Endothelial cell (in vitro differentiated cells): ENCODE results near the gene SLC25A15. TPM values are rescaled to one million over a fixed set of nuclear protein-coding genes. Genes with fewer than 3 reads are reported as not detected.
"Not testable (repeated sequence)": the region's sequence is repeated elsewhere in the genome, so short reads cannot be mapped to it uniquely, and the experiment has no call there.

Experiments used
- DNase-seq: peaks from one replicate; pipeline ENCODE4 v3.0.0; 2021; ENCODE audit warnings: low spot score
- H3K27ac Mint-ChIP-seq: one replicate; pipeline ENCODE4 v1.8.0; 2021; ENCODE audit warnings: mixed read lengths, inconsistent platforms; ENCODE audit not compliant: unreplicated experiment
- H3K27me3 Mint-ChIP-seq: one replicate; pipeline ENCODE4 v1.8.0; 2021; ENCODE audit warnings: mild to moderate bottlenecking, moderate library complexity, mixed read lengths, inconsistent platforms; ENCODE audit not compliant: unreplicated experiment
- H3K36me3 Mint-ChIP-seq: one replicate; pipeline ENCODE4 v1.8.0; 2021; ENCODE audit warnings: mild to moderate bottlenecking, low read depth, mixed read lengths, inconsistent platforms; ENCODE audit not compliant: unreplicated experiment
- H3K4me1 Mint-ChIP-seq: one replicate; pipeline ENCODE4 v1.8.0; 2021; ENCODE audit warnings: mild to moderate bottlenecking, mixed read lengths, inconsistent platforms; ENCODE audit not compliant: unreplicated experiment
- H3K4me3 Mint-ChIP-seq: one replicate; pipeline ENCODE4 v1.8.0; 2021; ENCODE audit warnings: mild to moderate bottlenecking, mixed read lengths, inconsistent platforms; ENCODE audit not compliant: unreplicated experiment
- H3K9me3 Mint-ChIP-seq: one replicate; pipeline ENCODE4 v1.8.0; 2021; ENCODE audit warnings: mixed read lengths, inconsistent platforms; ENCODE audit not compliant: unreplicated experiment
- total RNA-seq: library from RNA; stranded (reverse); fragmentation: NEBNext Ultra II Directional; extraction: Animal tissue kit (Norgen Biotek cat#: 25700); gene quantifications from one replicate; pipeline ENCODE4 v1.2.1, GENCODE V29; 2021; ENCODE audit not compliant: unreplicated experiment
- TF ChIP-seq, protein P1 (sequence below): fragments of 200-600 bp; sonication (generic); IDR thresholded peaks from one replicate; pipeline ENCODE4 v1.5.0; 2021; ENCODE audit warnings: antibody characterized with exemption; ENCODE audit not compliant: unreplicated experiment

Gene SLC25A15
- total RNA-seq, 1 donor from 2014 or later, result 7.6 TPM

GRCh38 chr13:40787062-40787461 lies 2.3 kb upstream of the SLC25A15 start:
- no peaks in the 10 kb centered on the region for H3K9me3 Mint-ChIP-seq
- H3K27me3 Mint-ChIP-seq, result peaks cover 1% of the 10 kb centered on the region
- no peaks in the 10 kb centered on the region for H3K4me1 Mint-ChIP-seq
- H3K4me3 Mint-ChIP-seq, result no peak overlapping the region
- no peaks in the 10 kb centered on the region for H3K36me3 Mint-ChIP-seq
- H3K27ac Mint-ChIP-seq, result no peak overlapping the region
- no peak for DNase-seq
- TF ChIP-seq, protein P1, sequence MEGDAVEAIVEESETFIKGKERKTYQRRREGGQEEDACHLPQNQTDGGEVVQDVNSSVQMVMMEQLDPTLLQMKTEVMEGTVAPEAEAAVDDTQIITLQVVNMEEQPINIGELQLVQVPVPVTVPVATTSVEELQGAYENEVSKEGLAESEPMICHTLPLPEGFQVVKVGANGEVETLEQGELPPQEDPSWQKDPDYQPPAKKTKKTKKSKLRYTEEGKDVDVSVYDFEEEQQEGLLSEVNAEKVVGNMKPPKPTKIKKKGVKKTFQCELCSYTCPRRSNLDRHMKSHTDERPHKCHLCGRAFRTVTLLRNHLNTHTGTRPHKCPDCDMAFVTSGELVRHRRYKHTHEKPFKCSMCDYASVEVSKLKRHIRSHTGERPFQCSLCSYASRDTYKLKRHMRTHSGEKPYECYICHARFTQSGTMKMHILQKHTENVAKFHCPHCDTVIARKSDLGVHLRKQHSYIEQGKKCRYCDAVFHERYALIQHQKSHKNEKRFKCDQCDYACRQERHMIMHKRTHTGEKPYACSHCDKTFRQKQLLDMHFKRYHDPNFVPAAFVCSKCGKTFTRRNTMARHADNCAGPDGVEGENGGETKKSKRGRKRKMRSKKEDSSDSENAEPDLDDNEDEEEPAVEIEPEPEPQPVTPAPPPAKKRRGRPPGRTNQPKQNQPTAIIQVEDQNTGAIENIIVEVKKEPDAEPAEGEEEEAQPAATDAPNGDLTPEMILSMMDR, result no peak

DNA sequence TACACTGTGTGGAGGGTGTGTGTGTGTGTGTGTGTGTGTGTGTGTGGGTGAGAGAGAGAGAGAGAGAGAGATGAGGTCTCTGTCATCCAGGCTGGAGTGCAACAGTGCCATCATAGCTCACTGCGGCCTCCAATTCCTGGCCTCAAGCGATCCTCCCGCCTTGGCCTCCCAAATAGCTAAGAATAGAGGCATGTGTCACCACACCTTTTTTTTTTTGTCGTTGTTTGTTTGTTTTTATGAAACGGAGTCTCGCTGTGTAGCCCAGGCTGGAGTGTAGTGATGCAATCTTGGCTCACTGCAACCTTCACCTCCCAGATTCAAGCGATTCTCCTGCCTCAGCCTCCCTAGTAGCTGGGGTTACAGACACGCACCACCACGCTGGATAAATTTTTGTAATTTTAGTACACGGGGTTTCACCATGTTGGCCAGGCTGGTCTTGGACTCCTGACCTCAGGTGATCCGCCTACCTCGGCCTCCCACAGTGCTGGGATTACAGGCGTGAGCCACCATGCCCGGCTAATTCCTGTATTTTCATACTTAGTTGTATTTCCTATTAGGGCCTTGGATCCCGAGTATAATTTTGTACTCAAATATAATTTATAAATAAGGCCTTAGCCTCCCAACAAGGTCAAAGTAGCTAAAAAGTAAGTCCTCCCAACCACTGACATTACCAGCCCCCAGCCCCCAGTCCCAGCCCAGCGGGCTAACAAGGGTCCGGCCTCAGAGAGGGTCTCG lies 704 bp upstream of the SLC25A15 start:
- not testable (repeated sequence) for H3K27ac Mint-ChIP-seq, H3K36me3 Mint-ChIP-seq

GRCh38 chr13:40790154-40790616 lies 774 bp downstream of the SLC25A15 start:
- H3K9me3 Mint-ChIP-seq, result no peaks in the 10 kb centered on the region
- no peak overlapping the region for H3K27ac Mint-ChIP-seq
- peak overlapping the region; percentile 87 for H3K4me3 Mint-ChIP-seq

More for the DNA sequence above, 704 bp upstream of the SLC25A15 start:
- not testable (repeated sequence) for H3K4me1 Mint-ChIP-seq, DNase-seq, H3K9me3 Mint-ChIP-seq, H3K27me3 Mint-ChIP-seq
- peak overlapping the region; percentile 65 for H3K4me3 Mint-ChIP-seq

GRCh38 chr13:40792284-40793051 lies 3.1 kb downstream of the SLC25A15 start:
- TF ChIP-seq, protein P1, result no peak
- no peaks in the 10 kb centered on the region for H3K4me1 Mint-ChIP-seq
- no peaks in the 10 kb centered on the region for H3K36me3 Mint-ChIP-seq
- H3K27ac Mint-ChIP-seq, result no peak overlapping the region
- DNase-seq, result no peak
- peak overlapping the region; percentile 52 for H3K4me3 Mint-ChIP-seq
- H3K9me3 Mint-ChIP-seq, result no peaks in the 10 kb centered on the region
- peaks cover 1% of the 10 kb centered on the region for H3K27me3 Mint-ChIP-seq

More at GRCh38 chr13:40790154-40790616, 774 bp downstream of the SLC25A15 start:
- TF ChIP-seq, protein P1, result no peak
- Mint-ChIP-seq H3K4me1 (no peaks in the 10 kb centered on the region), H3K27me3 (peaks cover 1% of the 10 kb centered on the region), H3K36me3 (no peaks in the 10 kb centered on the region)
- DNase-seq, result no peak

GRCh38 chr13:40793339-40793738 lies 3.9 kb downstream of the SLC25A15 start:
- H3K27me3 Mint-ChIP-seq, result peaks cover 1% of the 10 kb centered on the region
- no peak overlapping the region for H3K27ac Mint-ChIP-seq
- no peak for DNase-seq
- no peaks in the 10 kb centered on the region for H3K9me3 Mint-ChIP-seq
- H3K4me3 Mint-ChIP-seq, result no peak overlapping the region
- H3K36me3 Mint-ChIP-seq, result no peaks in the 10 kb centered on the region
- no peaks in the 10 kb centered on the region for H3K4me1 Mint-ChIP-seq
- TF ChIP-seq, protein P1, result no peak
